ENCODE results near the gene VEGFA. TPM values are rescaled to one million over a fixed set of nuclear protein-coding genes. Genes with fewer than 3 reads are reported as not detected.

The VEGFA gene
- total and polyA plus RNA-seq, 4 donors = 45.8 to 74.3 (median 61.8) TPM

GRCh38 chr6:43827898-43828297, 57.9 kb downstream of the VEGFA start:
- DNase-seq (ENCODE audit: low read depth in 4 of 6, low spot score in 6 of 6) = no peak
- H3K9me3 ChIP-seq (ENCODE audit: control insufficient read depth, insufficient read depth, low read length) = no peaks in the 10 kb centered on the region

GRCh38 chr6:43828711-43829110, 58.7 kb downstream of the VEGFA start:
- H3K27ac ChIP-seq (ENCODE audit: low read depth, low read length) = no peak overlapping the region
- peaks cover under 1% of the 10 kb centered on the region for H3K27me3 ChIP-seq (ENCODE audit: control insufficient read depth, insufficient read depth, low read length)
- 90% methylated on average over 2 of the region's 4 CpGs for WGBS (ENCODE audit: insufficient coverage)
- no peaks in the 10 kb centered on the region for H3K9me3 ChIP-seq (ENCODE audit: control insufficient read depth, insufficient read depth, low read length)
- peaks cover 9% of the 10 kb centered on the region for H3K4me1 ChIP-seq (ENCODE audit: control insufficient read depth, insufficient read depth, low read length)
- no peak overlapping the region for H3K4me3 ChIP-seq (ENCODE audit: low read depth, low read length)
- H3K36me3 ChIP-seq (ENCODE audit: control insufficient read depth, insufficient read depth, low read length) = no peaks in the 10 kb centered on the region
- DNase-seq (ENCODE audit: low read depth in 4 of 6, low spot score in 6 of 6) = no peak

More at GRCh38 chr6:43827898-43828297, 57.9 kb downstream of the VEGFA start:
- H3K4me1 ChIP-seq (ENCODE audit: control insufficient read depth, insufficient read depth, low read length) = peaks cover 8% of the 10 kb centered on the region
- no peak overlapping the region for H3K4me3 ChIP-seq (ENCODE audit: low read depth, low read length)
- no peaks in the 10 kb centered on the region for H3K36me3 ChIP-seq (ENCODE audit: control insufficient read depth, insufficient read depth, low read length)
- no peak overlapping the region for H3K27ac ChIP-seq (ENCODE audit: low read depth, low read length)
- no peaks in the 10 kb centered on the region for H3K27me3 ChIP-seq (ENCODE audit: control insufficient read depth, insufficient read depth, low read length)
- WGBS (ENCODE audit: insufficient coverage) = 89% methylated on average over 10 of the region's 10 CpGs

DNA sequence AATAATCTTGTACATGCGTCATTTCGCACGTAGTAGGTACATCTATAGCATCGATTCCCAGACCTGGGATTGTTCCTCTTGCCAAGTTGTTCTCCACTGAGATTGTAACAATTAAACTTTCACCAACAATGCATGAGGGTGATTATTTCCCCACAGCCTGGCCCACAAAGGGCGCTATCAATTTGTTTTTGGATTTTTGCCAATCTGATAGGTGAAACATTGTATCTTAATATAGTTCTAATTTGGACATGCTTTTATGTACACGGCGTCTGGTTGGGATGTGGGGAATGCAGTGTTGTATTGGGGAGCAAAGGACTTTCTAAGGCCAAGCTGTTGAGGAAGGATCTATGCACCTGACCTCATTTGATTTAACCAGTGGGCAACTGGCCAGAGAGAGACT, 59.5 kb downstream of the VEGFA start:
- no peaks in the 10 kb centered on the region for H3K9me3 ChIP-seq (ENCODE audit: control insufficient read depth, insufficient read depth, low read length)
- no peak overlapping the region for H3K27ac ChIP-seq (ENCODE audit: low read depth, low read length)
- no peak for DNase-seq (ENCODE audit: low read depth in 4 of 6, low spot score in 6 of 6)
- peaks cover 15% of the 10 kb centered on the region for H3K4me1 ChIP-seq (ENCODE audit: control insufficient read depth, insufficient read depth, low read length)
- H3K4me3 ChIP-seq (ENCODE audit: low read depth, low read length) = no peak overlapping the region
- H3K36me3 ChIP-seq (ENCODE audit: control insufficient read depth, insufficient read depth, low read length) = no peaks in the 10 kb centered on the region
- 95% methylated on average over 6 of the region's 7 CpGs for WGBS (ENCODE audit: insufficient coverage)
- peaks cover 3% of the 10 kb centered on the region for H3K27me3 ChIP-seq (ENCODE audit: control insufficient read depth, insufficient read depth, low read length)

- peaks cover 13% of the 10 kb centered on the region for H3K4me1 ChIP-seq (ENCODE audit: control insufficient read depth, insufficient read depth, low read length)
- no peaks in the 10 kb centered on the region for H3K9me3 ChIP-seq (ENCODE audit: control insufficient read depth, insufficient read depth, low read length)
- peaks cover 3% of the 10 kb centered on the region for H3K27me3 ChIP-seq (ENCODE audit: control insufficient read depth, insufficient read depth, low read length)
- H3K27ac ChIP-seq (ENCODE audit: low read depth, low read length) = no peak overlapping the region
- no peak for DNase-seq (ENCODE audit: low read depth in 4 of 6, low spot score in 6 of 6)
- WGBS (ENCODE audit: insufficient coverage) = 73% methylated on average over 4 of the region's 8 CpGs
- H3K36me3 ChIP-seq (ENCODE audit: control insufficient read depth, insufficient read depth, low read length) = no peaks in the 10 kb centered on the region
- no peak overlapping the region for H3K4me3 ChIP-seq (ENCODE audit: low read depth, low read length)
Measured at GRCh38 chr6:43830775-43831174, 60.8 kb downstream of the VEGFA start.

DNA sequence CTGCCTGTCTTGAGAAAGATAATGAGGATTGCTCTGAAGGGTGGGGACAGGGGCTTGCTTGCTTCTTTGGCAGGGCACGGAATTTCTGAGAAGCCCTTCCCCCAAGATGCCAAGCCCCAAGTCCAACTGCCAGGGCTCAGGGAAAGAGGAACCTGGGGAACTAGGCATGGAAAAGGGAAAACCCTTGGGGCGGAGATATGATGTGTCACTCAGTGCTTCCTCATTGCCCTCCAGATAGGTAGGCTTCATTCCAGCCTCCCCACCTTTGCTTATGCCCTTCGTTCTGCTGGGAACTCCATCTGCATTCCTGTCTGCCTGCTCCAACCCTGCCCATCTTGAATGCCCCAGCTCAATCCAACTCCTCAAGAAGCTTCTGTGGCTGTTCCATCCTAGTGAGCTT, 61.2 kb downstream of the VEGFA start:
- H3K36me3 ChIP-seq (ENCODE audit: control insufficient read depth, insufficient read depth, low read length) = no peaks in the 10 kb centered on the region
- no peak overlapping the region for H3K27ac ChIP-seq (ENCODE audit: low read depth, low read length)
- no peak overlapping the region for H3K4me3 ChIP-seq (ENCODE audit: low read depth, low read length)
- peaks cover 3% of the 10 kb centered on the region for H3K27me3 ChIP-seq (ENCODE audit: control insufficient read depth, insufficient read depth, low read length)
- WGBS (ENCODE audit: insufficient coverage) = 76% methylated on average over 2 of the region's 3 CpGs
- no peak for DNase-seq (ENCODE audit: low read depth in 4 of 6, low spot score in 6 of 6)
- H3K9me3 ChIP-seq (ENCODE audit: control insufficient read depth, insufficient read depth, low read length) = no peaks in the 10 kb centered on the region
- peaks cover 12% of the 10 kb centered on the region for H3K4me1 ChIP-seq (ENCODE audit: control insufficient read depth, insufficient read depth, low read length)

GRCh38 chr6:43833223-43833995, 63.4 kb downstream of the VEGFA start:
- peaks cover 12% of the 10 kb centered on the region for H3K4me1 ChIP-seq (ENCODE audit: control insufficient read depth, insufficient read depth, low read length)
- 85% methylated on average over 7 of the region's 7 CpGs for WGBS (ENCODE audit: insufficient coverage)
- no peak for DNase-seq (ENCODE audit: low read depth in 4 of 6, low spot score in 6 of 6)

GRCh38 chr6:43833996-43834390, 64.0 kb downstream of the VEGFA start:
- 87% methylated on average over 5 of the region's 9 CpGs for WGBS (ENCODE audit: insufficient coverage)
- Histone ChIP-seq H3K4me3 (ENCODE audit: low read depth, low read length) (no peak overlapping the region), H3K4me1 (ENCODE audit: control insufficient read depth, insufficient read depth, low read length) (peaks cover 12% of the 10 kb centered on the region), H3K27me3 (ENCODE audit: control insufficient read depth, insufficient read depth, low read length) (peaks cover 3% of the 10 kb centered on the region), H3K36me3 (ENCODE audit: control insufficient read depth, insufficient read depth, low read length) (no peaks in the 10 kb centered on the region), H3K27ac (ENCODE audit: low read depth, low read length) (no peak overlapping the region), H3K9me3 (ENCODE audit: control insufficient read depth, insufficient read depth, low read length) (no peaks in the 10 kb centered on the region)
- DNase-seq (ENCODE audit: low read depth in 4 of 6, low spot score in 6 of 6) = no peak

More at GRCh38 chr6:43833223-43833995, 63.4 kb downstream of the VEGFA start:
- Histone ChIP-seq H3K36me3 (ENCODE audit: control insufficient read depth, insufficient read depth, low read length) (no peaks in the 10 kb centered on the region), H3K27me3 (ENCODE audit: control insufficient read depth, insufficient read depth, low read length) (peaks cover 3% of the 10 kb centered on the region), H3K9me3 (ENCODE audit: control insufficient read depth, insufficient read depth, low read length) (no peaks in the 10 kb centered on the region), H3K4me3 (ENCODE audit: low read depth, low read length) (no peak overlapping the region), H3K27ac (ENCODE audit: low read depth, low read length) (no peak overlapping the region)

- no peak overlapping the region for H3K4me3 ChIP-seq (ENCODE audit: low read depth, low read length)
- peak in 2 of 6 donors; percentile 34 to 66 for DNase-seq (ENCODE audit: low read depth in 4 of 6, low spot score in 6 of 6)
- no peaks in the 10 kb centered on the region for H3K9me3 ChIP-seq (ENCODE audit: control insufficient read depth, insufficient read depth, low read length)
- H3K36me3 ChIP-seq (ENCODE audit: control insufficient read depth, insufficient read depth, low read length) = no peaks in the 10 kb centered on the region
- H3K27ac ChIP-seq (ENCODE audit: low read depth, low read length) = no peak overlapping the region
- H3K4me1 ChIP-seq (ENCODE audit: control insufficient read depth, insufficient read depth, low read length) = peaks cover 12% of the 10 kb centered on the region
- H3K27me3 ChIP-seq (ENCODE audit: control insufficient read depth, insufficient read depth, low read length) = peaks cover 3% of the 10 kb centered on the region
- no CpG with 5 or more reads among the region's 5 CpGs for WGBS (ENCODE audit: insufficient coverage)
Measured at GRCh38 chr6:43834528-43835155, 64.6 kb downstream of the VEGFA start.

- no peak for DNase-seq (ENCODE audit: low read depth in 4 of 6, low spot score in 6 of 6)
- Histone ChIP-seq H3K9me3 (ENCODE audit: control insufficient read depth, insufficient read depth, low read length) (no peaks in the 10 kb centered on the region), H3K27ac (ENCODE audit: low read depth, low read length) (no peak overlapping the region), H3K27me3 (ENCODE audit: control insufficient read depth, insufficient read depth, low read length) (peaks cover 3% of the 10 kb centered on the region), H3K4me1 (ENCODE audit: control insufficient read depth, insufficient read depth, low read length) (peaks cover 12% of the 10 kb centered on the region), H3K4me3 (ENCODE audit: low read depth, low read length) (no peak overlapping the region), H3K36me3 (ENCODE audit: control insufficient read depth, insufficient read depth, low read length) (no peaks in the 10 kb centered on the region)
- 82% methylated on average over 7 of the region's 8 CpGs for WGBS (ENCODE audit: insufficient coverage)
Measured at GRCh38 chr6:43835872-43836419, 65.9 kb downstream of the VEGFA start.

Data from spinal cord (tissue), 10 donors.